Neural progenitor cell (in vitro differentiated cells): ENCODE measurements around the gene FAM53A. TPM values are rescaled to one million over a fixed set of nuclear protein-coding genes. Genes with fewer than 3 reads are reported as not detected.

ENCODE experiments used
- DNase-seq: peaks from one replicate; pipeline ENCODE4 v3.0.0-alpha.2; 2016; ENCODE audit warnings: low spot score
- H2AFZ ChIP-seq: fragments of 200-600 bp; sonication (generic); replicated peaks from 2 replicates; pipeline ENCODE4 v1.6.1; 2016; ENCODE audit warnings: antibody characterized with exemption
- H3F3A ChIP-seq: fragments of 200-600 bp; sonication (generic); 2 replicates; pipeline ENCODE4 v1.6.1; 2016; ENCODE audit warnings: antibody characterized with exemption, low read depth
- H3K27ac ChIP-seq: fragments of 200-600 bp; sonication (generic); 2 replicates; pipeline ENCODE4 v1.5.1; 2016; ENCODE audit warnings: mild to moderate bottlenecking
- H3K27me3 ChIP-seq: fragments of 200-600 bp; sonication (generic); 2 replicates; pipeline ENCODE4 v1.6.1; 2016; ENCODE audit warnings: mild to moderate bottlenecking, moderate library complexity
- H3K36me3 ChIP-seq: fragments of 200-600 bp; sonication (generic); 2 replicates; pipeline ENCODE4 v1.5.1; 2016
- H3K4me1 ChIP-seq: fragments of 200-600 bp; sonication (generic); 2 replicates; pipeline ENCODE4 v1.6.1; 2016; ENCODE audit warnings: mixed run types
- H3K4me2 ChIP-seq: fragments of 200-600 bp; sonication (generic); 2 replicates; pipeline ENCODE4 v1.6.1; 2016
- H3K4me3 ChIP-seq: fragments of 200-600 bp; sonication (generic); 2 replicates; pipeline ENCODE4 v1.5.1; 2016
- H3K79me2 ChIP-seq: fragments of 200-600 bp; sonication (generic); 2 replicates; pipeline ENCODE4 v1.6.1; 2016; ENCODE audit warnings: low read depth
- H3K9ac ChIP-seq: fragments of 200-600 bp; sonication (generic); 2 replicates; pipeline ENCODE4 v1.6.1; 2016
- H3K9me3 ChIP-seq: fragments of 200-600 bp; sonication (generic); 2 replicates; pipeline ENCODE4 v1.5.1; 2016; ENCODE audit warnings: low read depth
- H4K20me1 ChIP-seq: fragments of 200-600 bp; sonication (generic); 2 replicates; pipeline ENCODE4 v1.6.1; 2016; ENCODE audit warnings: low read depth
- H3K27ac Mint-ChIP-seq: 3 replicates; pipeline ENCODE4 v1.8.0; 2021; ENCODE audit warnings: mixed read lengths
- H3K27me3 Mint-ChIP-seq: 2 replicates; pipeline ENCODE4 v1.8.0; 2022; ENCODE audit warnings: low read depth, mild to moderate bottlenecking, inconsistent platforms, moderate library complexity, mixed read lengths; ENCODE audit not compliant: insufficient read depth
- H3K36me3 Mint-ChIP-seq: 3 replicates; pipeline ENCODE4 v1.8.0; 2021; ENCODE audit warnings: mixed read lengths
- H3K4me1 Mint-ChIP-seq: 3 replicates; pipeline ENCODE4 v1.8.0; 2021; ENCODE audit warnings: mixed read lengths
- H3K4me3 Mint-ChIP-seq: 3 replicates; pipeline ENCODE4 v1.8.0; 2021; ENCODE audit warnings: mild to moderate bottlenecking, moderate library complexity, mixed read lengths
- H3K9me3 Mint-ChIP-seq: 3 replicates; pipeline ENCODE4 v1.8.0; 2020; ENCODE audit warnings: mixed read lengths
- CTCF ChIP-seq: fragments of 200-600 bp; sonication (generic); IDR thresholded peaks from 2 replicates; pipeline ENCODE4 v1.5.1; 2017; ENCODE audit warnings: antibody characterized with exemption, mild to moderate bottlenecking
- EZH2 ChIP-seq: fragments of 200-600 bp; sonication (generic); IDR thresholded peaks from 2 replicates; pipeline ENCODE4 v1.6.1; 2017; ENCODE audit warnings: antibody characterized with exemption, mild to moderate bottlenecking, moderate library complexity
- EZH2phosphoT487 ChIP-seq: fragments of 200-600 bp; sonication (generic); IDR thresholded peaks from 2 replicates; pipeline ENCODE4 v1.6.1; 2017; ENCODE audit warnings: antibody characterized with exemption
- total RNA-seq: library from RNA; depleted of rRNA; stranded (reverse); fragments of >200 nt; gene quantifications from 2 replicates; pipeline ENCODE4 v1.2.3, GENCODE V29; 2015; ENCODE audit warnings: low replicate concordance

FAM53A gene
- total RNA-seq, 1 donor from 2014 or later, result 3.2 TPM

- no peak overlapping the region for H3K9ac ChIP-seq
- no peak overlapping the region for H3K4me3 Mint-ChIP-seq
- no peak overlapping the region for H3K27ac Mint-ChIP-seq
- H3K4me2 ChIP-seq, result no peak overlapping the region
- H3F3A ChIP-seq, result peaks cover 3% of the 10 kb centered on the region
- no peaks in the 10 kb centered on the region for H3K36me3 ChIP-seq
- no peak overlapping the region for H3K4me3 ChIP-seq
- peaks cover 2% of the 10 kb centered on the region for H3K27me3 Mint-ChIP-seq
- H3K79me2 ChIP-seq, result no peaks in the 10 kb centered on the region
- H4K20me1 ChIP-seq, result no peaks in the 10 kb centered on the region
- no peaks in the 10 kb centered on the region for H3K27me3 ChIP-seq
- no peak for TF ChIP-seq EZH2
- no peaks in the 10 kb centered on the region for H3K36me3 Mint-ChIP-seq
- DNase-seq, result no peak
- H2AFZ ChIP-seq, result no peak overlapping the region
- no peaks in the 10 kb centered on the region for H3K9me3 ChIP-seq
- H3K4me1 Mint-ChIP-seq, result no peaks in the 10 kb centered on the region
- peaks cover 2% of the 10 kb centered on the region for H3K9me3 Mint-ChIP-seq
- no peaks in the 10 kb centered on the region for H3K4me1 ChIP-seq
- H3K27ac ChIP-seq, result no peak overlapping the region
Measured at GRCh38 chr4:1626151-1626550, 58.0 kb downstream of the FAM53A start.

- no peaks in the 10 kb centered on the region for H3K79me2 ChIP-seq
Measured at GRCh38 chr4:1625600-1626138, 58.4 kb downstream of the FAM53A start.

GRCh38 chr4:1624519-1624910, 59.6 kb downstream of the FAM53A start:
- TF ChIP-seq EZH2phosphoT487, result no peak
- TF ChIP-seq CTCF, result no peak
- no peak for TF ChIP-seq EZH2

More at GRCh38 chr4:1625600-1626138, 58.4 kb downstream of the FAM53A start:
- H3K27ac Mint-ChIP-seq, result no peak overlapping the region
- no peaks in the 10 kb centered on the region for H3K4me1 Mint-ChIP-seq
- H3K36me3 Mint-ChIP-seq, result no peaks in the 10 kb centered on the region
- peaks cover 4% of the 10 kb centered on the region for H3K9me3 Mint-ChIP-seq
- no peak overlapping the region for H3K4me3 Mint-ChIP-seq
- Histone ChIP-seq H3K4me2 (no peak overlapping the region), H3K27ac (no peak overlapping the region), H3K4me3 (no peak overlapping the region), H3F3A (peaks cover 3% of the 10 kb centered on the region), H3K9me3 (no peaks in the 10 kb centered on the region), H3K9ac (no peak overlapping the region), H3K4me1 (no peaks in the 10 kb centered on the region), H4K20me1 (no peaks in the 10 kb centered on the region), H3K27me3 (no peaks in the 10 kb centered on the region), H3K36me3 (no peaks in the 10 kb centered on the region), H2AFZ (no peak overlapping the region)
- DNase-seq, result no peak
- no peak for TF ChIP-seq CTCF
- no peak for TF ChIP-seq EZH2phosphoT487
- no peak for TF ChIP-seq EZH2
- peaks cover 2% of the 10 kb centered on the region for H3K27me3 Mint-ChIP-seq

GRCh38 chr4:1623821-1624518, 60.1 kb downstream of the FAM53A start:
- H3K9me3 ChIP-seq, result no peaks in the 10 kb centered on the region
- no peaks in the 10 kb centered on the region for H4K20me1 ChIP-seq
- Mint-ChIP-seq H3K27ac (no peak overlapping the region), H3K9me3 (peaks cover 7% of the 10 kb centered on the region), H3K36me3 (no peaks in the 10 kb centered on the region), H3K4me3 (no peak overlapping the region), H3K27me3 (peaks cover 6% of the 10 kb centered on the region), H3K4me1 (no peaks in the 10 kb centered on the region)
- no peaks in the 10 kb centered on the region for H3K79me2 ChIP-seq
- H3K4me2 ChIP-seq, result no peak overlapping the region
- no peak overlapping the region for H3K4me3 ChIP-seq
- no peaks in the 10 kb centered on the region for H3K4me1 ChIP-seq
- peaks cover 3% of the 10 kb centered on the region for H3F3A ChIP-seq
- no peak overlapping the region for H2AFZ ChIP-seq
- DNase-seq, result no peak
- H3K27me3 ChIP-seq, result no peaks in the 10 kb centered on the region
- no peaks in the 10 kb centered on the region for H3K36me3 ChIP-seq
- TF ChIP-seq EZH2phosphoT487, result no peak
- no peak for TF ChIP-seq EZH2
- TF ChIP-seq CTCF, result no peak
- no peak overlapping the region for H3K27ac ChIP-seq
- H3K9ac ChIP-seq, result no peak overlapping the region

More at GRCh38 chr4:1624519-1624910, 59.6 kb downstream of the FAM53A start:
- Histone ChIP-seq H2AFZ (no peak overlapping the region), H3K27ac (no peak overlapping the region), H3K36me3 (no peaks in the 10 kb centered on the region), H3K27me3 (no peaks in the 10 kb centered on the region), H3K9me3 (no peaks in the 10 kb centered on the region), H3K9ac (no peak overlapping the region), H3K79me2 (no peaks in the 10 kb centered on the region), H3K4me2 (no peak overlapping the region), H3F3A (peaks cover 3% of the 10 kb centered on the region), H4K20me1 (no peaks in the 10 kb centered on the region), H3K4me1 (no peaks in the 10 kb centered on the region), H3K4me3 (no peak overlapping the region)
- H3K4me3 Mint-ChIP-seq, result no peak overlapping the region
- no peak overlapping the region for H3K27ac Mint-ChIP-seq
- no peaks in the 10 kb centered on the region for H3K36me3 Mint-ChIP-seq
- peaks cover 5% of the 10 kb centered on the region for H3K27me3 Mint-ChIP-seq
- H3K4me1 Mint-ChIP-seq, result no peaks in the 10 kb centered on the region
- H3K9me3 Mint-ChIP-seq, result peaks cover 7% of the 10 kb centered on the region
- DNase-seq, result no peak
